Body of pancreas (tissue), 4 donors: ENCODE results near the gene SPPL2C.

Experiments
- POLR2A ChIP-seq, 3 donors: fragments of 450-650 bp; IDR thresholded peaks; one replicate each; pipeline ENCODE4 v1.6.1; 2016; ENCODE audit warnings: antibody characterized with exemption in 3 of 3, mild to moderate bottlenecking in 2 of 3
- TF ChIP-seq, protein P1 (sequence below), 7 experiments: fragments of 450-650 bp in 4 of 7; fragments of 200-600 bp in 3 of 7; sonication (generic) in 3 of 7; IDR thresholded peaks; one replicate each; pipeline ENCODE4 v1.5.1; 2016 to 2019; ENCODE audit warnings: antibody characterized with exemption in 7 of 7

DNA sequence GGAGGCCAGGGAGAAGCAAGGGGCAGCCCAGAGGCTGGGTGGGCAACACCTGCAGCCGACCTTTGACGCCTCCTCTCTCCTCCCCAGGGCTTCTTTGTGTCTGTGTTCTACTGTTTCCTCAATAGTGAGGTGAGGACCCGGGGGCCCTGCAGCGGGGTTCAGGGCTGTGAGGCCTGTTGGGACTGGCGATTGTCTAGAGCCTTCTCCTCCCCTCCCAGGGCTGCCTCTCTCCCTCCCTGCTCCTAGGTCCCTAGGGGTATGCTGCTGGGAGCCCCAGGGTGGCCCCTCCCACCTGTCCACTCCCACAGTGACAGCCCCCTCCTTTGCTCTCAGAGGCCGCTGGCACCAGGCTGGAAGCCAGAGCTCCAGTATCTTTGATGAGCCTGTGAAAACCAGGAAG is 10.8 kb upstream of the SPPL2C start:
- TF ChIP-seq, protein P1, sequence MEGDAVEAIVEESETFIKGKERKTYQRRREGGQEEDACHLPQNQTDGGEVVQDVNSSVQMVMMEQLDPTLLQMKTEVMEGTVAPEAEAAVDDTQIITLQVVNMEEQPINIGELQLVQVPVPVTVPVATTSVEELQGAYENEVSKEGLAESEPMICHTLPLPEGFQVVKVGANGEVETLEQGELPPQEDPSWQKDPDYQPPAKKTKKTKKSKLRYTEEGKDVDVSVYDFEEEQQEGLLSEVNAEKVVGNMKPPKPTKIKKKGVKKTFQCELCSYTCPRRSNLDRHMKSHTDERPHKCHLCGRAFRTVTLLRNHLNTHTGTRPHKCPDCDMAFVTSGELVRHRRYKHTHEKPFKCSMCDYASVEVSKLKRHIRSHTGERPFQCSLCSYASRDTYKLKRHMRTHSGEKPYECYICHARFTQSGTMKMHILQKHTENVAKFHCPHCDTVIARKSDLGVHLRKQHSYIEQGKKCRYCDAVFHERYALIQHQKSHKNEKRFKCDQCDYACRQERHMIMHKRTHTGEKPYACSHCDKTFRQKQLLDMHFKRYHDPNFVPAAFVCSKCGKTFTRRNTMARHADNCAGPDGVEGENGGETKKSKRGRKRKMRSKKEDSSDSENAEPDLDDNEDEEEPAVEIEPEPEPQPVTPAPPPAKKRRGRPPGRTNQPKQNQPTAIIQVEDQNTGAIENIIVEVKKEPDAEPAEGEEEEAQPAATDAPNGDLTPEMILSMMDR (IDR thresholded peaks at IDR 0.05): no peak
- TF ChIP-seq POLR2A (IDR thresholded peaks at IDR 0.05): no peak
